NCI-H748 (cell line): ENCODE data around the gene ISG15.
A peak's percentile ranks its signal among the peaks of the same experiment; 100 is the strongest.
"Not testable (repeated sequence)": the region's sequence is repeated elsewhere in the genome, so short reads cannot be mapped to it uniquely, and the experiment has no call there.

ENCODE experiments used
- DNase-seq: peaks from one replicate; lab custom pipeline; 2025; ENCODE audit not compliant: unreplicated experiment; lab: John Stamatoyannopoulos, UW

Gene ISG15

GRCh38 chr1:994546-994945 is 18.8 kb upstream of the ISG15 start:
- not testable (repeated sequence) for DNase-seq

GRCh38 chr1:995665-996633 is 17.3 kb upstream of the ISG15 start:
- no peak for DNase-seq

GRCh38 chr1:996851-997712 is 16.2 kb upstream of the ISG15 start:
- no peak for DNase-seq

GRCh38 chr1:997713-997992 is 15.6 kb upstream of the ISG15 start:
- DNase-seq, result no peak

GRCh38 chr1:997993-998744 is 15.1 kb upstream of the ISG15 start:
- DNase-seq, result peak; percentile 43

GRCh38 chr1:998745-998994 is 14.6 kb upstream of the ISG15 start:
- no peak for DNase-seq

- peak; percentile 60 for DNase-seq
These were observed 14.1 kb upstream of the ISG15 start for GRCh38 chr1:998995-999724.

- peak; percentile 88 for DNase-seq
These were observed 13.5 kb upstream of the ISG15 start, which contains the start of gene HES4 for GRCh38 chr1:999725-1000356. Gene HES4 (minus strand): TSS chr1:1000097. CDS start chr1:999973, 124 bp downstream.

GRCh38 chr1:1000357-1001056 is 12.8 kb upstream of the ISG15 start:
- peak; percentile 75 for DNase-seq

- no peak for DNase-seq
These were observed 12.1 kb upstream of the ISG15 start for GRCh38 chr1:1001057-1001783.

- DNase-seq, result no peak
These were observed 9.5 kb upstream of the ISG15 start for GRCh38 chr1:1003618-1004419.

- DNase-seq, result no peak
These were observed 8.9 kb upstream of the ISG15 start for GRCh38 chr1:1004420-1004779.

- DNase-seq, result no peak
These were observed 8.3 kb upstream of the ISG15 start for GRCh38 chr1:1004780-1005697.

- DNase-seq, result no peak
These were observed 7.5 kb upstream of the ISG15 start for GRCh38 chr1:1005774-1006304.

GRCh38 chr1:1006305-1007159 is 6.8 kb upstream of the ISG15 start:
- no peak for DNase-seq

GRCh38 chr1:1010131-1010530 is 3.2 kb upstream of the ISG15 start:
- not testable (repeated sequence) for DNase-seq
